C4-2B (cell line): Measurements from ENCODE around the gene CENPA.

Experiments
- CTCF ChIP-seq: fragments of 450-650 bp; conservative IDR thresholded peaks from 2 replicates; pipeline ENCODE4 v1.5.1; 2017; ENCODE audit warnings: mild to moderate bottlenecking
- ZFX ChIP-seq: fragments of 450-650 bp; IDR thresholded peaks from 2 replicates; pipeline ENCODE4 v1.6.1; 2017

- TF ChIP-seq CTCF, result no peak
- TF ChIP-seq ZFX, result no peak
These were observed 13.5 kb upstream of the CENPA start for GRCh38 chr2:26772064-26773001.
